Kidney (tissue), 22 donors: ENCODE results near the gene SOX11. TPM values are rescaled to one million over a fixed set of nuclear protein-coding genes. Genes with fewer than 3 reads are reported as not detected.
"Not testable (repeated sequence)": the region's sequence is repeated elsewhere in the genome, so short reads cannot be mapped to it uniquely, and the experiment has no call there.

ENCODE experiments used
- DNase-seq, 5 donors: peaks; one replicate each; pipeline ENCODE4 v3.0.0-alpha.2; 2013 to 2020
- FAIRE-seq: peaks from 2 replicates; lab custom pipeline; 2012; peaks lifted over from hg19 to GRCh38; lab: Jason Lieb, UNC
- H3K27ac ChIP-seq, 2 donors: one replicate each; pipeline ENCODE4 v1.7.0; 2013; ENCODE audit warnings: low read depth in 2 of 2, low read length in 2 of 2, inconsistent platforms in 1 of 2
- H3K27me3 ChIP-seq: one replicate; pipeline ENCODE4 v1.7.1; 2013; ENCODE audit warnings: low read length, inconsistent platforms; ENCODE audit not compliant: control insufficient read depth, insufficient read depth
- H3K36me3 ChIP-seq, 3 donors: one replicate each; pipeline versions ENCODE4 v1.7.0 to v1.7.1; 2013; ENCODE audit warnings: low read length in 3 of 3, control low read depth in 1 of 3, inconsistent platforms in 1 of 3; ENCODE audit not compliant: insufficient read depth in 3 of 3, control insufficient read depth in 2 of 3
- H3K4me1 ChIP-seq, 3 donors: one replicate each; pipeline versions ENCODE4 v1.7.0 to v1.7.1; 2013; ENCODE audit warnings: low read length in 3 of 3, inconsistent platforms in 1 of 3, low read depth in 1 of 3; ENCODE audit not compliant: control insufficient read depth in 2 of 3, insufficient read depth in 2 of 3
- H3K4me3 ChIP-seq, 3 donors: one replicate each; pipeline versions ENCODE4 v1.7.0 to v1.8.1; 2013; ENCODE audit warnings: low read length in 3 of 3, control low read depth in 1 of 3, inconsistent platforms in 1 of 3
- H3K9ac ChIP-seq, 3 donors: one replicate each; pipeline versions ENCODE4 v1.7.0 to v1.7.1; 2013; ENCODE audit warnings: low read length in 3 of 3, control low read depth in 1 of 3, inconsistent platforms in 1 of 3
- H3K9me3 ChIP-seq, 3 donors: one replicate each; pipeline versions ENCODE4 v1.7.0 to v1.7.1; 2013; ENCODE audit warnings: low read length in 3 of 3, control low read depth in 1 of 3, inconsistent platforms in 1 of 3; ENCODE audit not compliant: control insufficient read depth in 2 of 3, insufficient read depth in 1 of 3
- CTCF ChIP-seq: IDR thresholded peaks from 3 replicates; pipeline ENCODE4 v1.5.1; 2012; ENCODE audit warnings: mild to moderate bottlenecking, moderate library complexity, borderline replicate concordance; ENCODE audit not compliant: insufficient read depth; ENCODE audit errors: extremely low read depth
- intact Hi-C: fragments of 100-400 bp; cut with DNase I; formaldehyde crosslinking; loops from one replicate; pipeline ENCODE4 v1.11.1; 2022
- long read RNA-seq, 10 donors: library from polyadenylated mRNA in 1 of 10; unstranded in 1 of 10; transcript quantifications; one replicate each; pipeline ENCODE4 v2.0.0 and lab custom pipeline, GENCODE V29; 2021 to 2026
- polyA plus RNA-seq: library from polyadenylated mRNA; stranded (reverse); fragments of 350-450 nt; fragmentation: Illumina TruSeq; extraction: RNeasy Lipid Tissue Mini Kit (QIAGEN cat#74804); gene quantifications from one replicate; pipeline ENCODE4 v1.2.3, GENCODE V29; 2014; ENCODE audit warnings: low read depth, low replicate concordance; ENCODE audit not compliant: insufficient read depth
- total RNA-seq: library from RNA; stranded (reverse); fragmentation: NEBNext Ultra II Directional; extraction: Animal tissue kit (Norgen Biotek cat#: 25700); gene quantifications from one replicate; pipeline ENCODE4 v1.2.1, GENCODE V29; 2021
- donor health status: control.
- donor health status: control.
- donor health status: control.
- donor health status: control.
- donor health status: control.
- donor health status: DM: yes; HTN: yes; CAD: no.
- donor health status: Normal renal cell carcinoma (clear cell type).

SOX11 gene
- total RNA-seq (0.22 TPM), polyA plus RNA-seq (not detected)
- long read RNA-seq, donor 1, full-length matches to known transcripts = 54 of 54 reads
- long read RNA-seq, donor 1, partial matches to known transcripts = 0 of 54 reads
- long read RNA-seq, donor 1, other reads (novel, unspliced or antisense) = 0 of 54 reads
- long read RNA-seq, donor 2, full-length matches to known transcripts = 53 of 53 reads
- long read RNA-seq, donor 2, partial matches to known transcripts = 0 of 53 reads
- long read RNA-seq, donor 2, other reads (novel, unspliced or antisense) = 0 of 53 reads
- long read RNA-seq, donor 3, full-length matches to known transcripts = 53 of 53 reads
- long read RNA-seq, donor 3, partial matches to known transcripts = 0 of 53 reads
- long read RNA-seq, donor 3, other reads (novel, unspliced or antisense) = 0 of 53 reads
- long read RNA-seq, donor 4, full-length matches to known transcripts = 67 of 67 reads
- long read RNA-seq, donor 4, partial matches to known transcripts = 0 of 67 reads
- long read RNA-seq, donor 4, other reads (novel, unspliced or antisense) = 0 of 67 reads
- long read RNA-seq, donor 5, full-length matches to known transcripts = 6 of 6 reads
- long read RNA-seq, donor 5, partial matches to known transcripts = 0 of 6 reads
- long read RNA-seq, donor 5, other reads (novel, unspliced or antisense) = 0 of 6 reads
- long read RNA-seq, donor 6, full-length matches to known transcripts = 29 of 29 reads
- long read RNA-seq, donor 6, partial matches to known transcripts = 0 of 29 reads
- long read RNA-seq, donor 6, other reads (novel, unspliced or antisense) = 0 of 29 reads
- long read RNA-seq, donor 7 = 0 reads
- long read RNA-seq, donor 8, full-length matches to known transcripts = 54 of 54 reads
- long read RNA-seq, donor 8, partial matches to known transcripts = 0 of 54 reads
- long read RNA-seq, donor 8, other reads (novel, unspliced or antisense) = 0 of 54 reads
- long read RNA-seq, donor 9, full-length matches to known transcripts = 17 of 17 reads
- long read RNA-seq, donor 9, partial matches to known transcripts = 0 of 17 reads
- long read RNA-seq, donor 9, other reads (novel, unspliced or antisense) = 0 of 17 reads
- long read RNA-seq, donor 10, full-length matches to known transcripts = 89 of 89 reads
- long read RNA-seq, donor 10, partial matches to known transcripts = 0 of 89 reads
- long read RNA-seq, donor 10, other reads (novel, unspliced or antisense) = 0 of 89 reads

- Histone ChIP-seq H3K36me3 (no peaks in the 10 kb centered on the region), H3K9me3 (no peaks in the 10 kb centered on the region), H3K4me1 (no peaks in the 10 kb centered on the region), H3K4me3 (peak within 1 kb of the TSS in 1 of 3 donors; percentile 94), H3K27ac (no peak within 1 kb of the TSS), H3K9ac (peak within 1 kb of the TSS in 1 of 3 donors; percentile 86), H3K27me3 (no peaks in the 10 kb centered on the region)
- FAIRE-seq (no peak), DNase-seq (peak; percentile 72 to 99 (median 98))
- TF ChIP-seq CTCF = no peak
- intact Hi-C loops = no loop called here
Observed at GRCh38 chr2:5691985-5692529, at the start of gene SOX11. TSS of gene SOX11 (plus strand) at chr2:5692384. CDS start at chr2:5692722, 338 bp downstream.

GRCh38 chr2:5652734-5653133 lies 39.5 kb upstream of the SOX11 start:
- not testable (repeated sequence) for H3K9me3 ChIP-seq

GRCh38 chr2:5653756-5654155 lies 38.4 kb upstream of the SOX11 start:
- H3K27me3 ChIP-seq, H3K4me1 ChIP-seq, H3K9ac ChIP-seq, H3K4me3 ChIP-seq, H3K36me3 ChIP-seq, H3K27ac ChIP-seq, DNase-seq, H3K9me3 ChIP-seq, FAIRE-seq, intact Hi-C loops: not testable (repeated sequence)

More at GRCh38 chr2:5652734-5653133, 39.5 kb upstream of the SOX11 start:
- H3K4me3 ChIP-seq, DNase-seq, H3K4me1 ChIP-seq, intact Hi-C loops, H3K27ac ChIP-seq, FAIRE-seq, H3K36me3 ChIP-seq, H3K9ac ChIP-seq, H3K27me3 ChIP-seq: not testable (repeated sequence)

- Histone ChIP-seq H3K9me3 (peaks cover 0 to 2% (median 0%) of the 10 kb centered on the region in 3 donors), H3K27ac (no peak overlapping the region), H3K4me1 (no peaks in the 10 kb centered on the region), H3K9ac (no peak overlapping the region), H3K27me3 (no peaks in the 10 kb centered on the region), H3K4me3 (no peak overlapping the region), H3K36me3 (no peaks in the 10 kb centered on the region)
- intact Hi-C loops = no loop called here
- no peak for FAIRE-seq
- TF ChIP-seq CTCF = no peak
- no peak for DNase-seq
Observed at GRCh38 chr2:5657231-5657630, 35.0 kb upstream of the SOX11 start.
